Tibial nerve (tissue), 4 donors: ENCODE measurements around the gene SLC2A9. TPM values are rescaled to one million over a fixed set of nuclear protein-coding genes. Genes with fewer than 3 reads are reported as not detected.

Experiments used
- DNase-seq, 2 donors: peaks; one replicate each; pipeline ENCODE4 v3.0.0-alpha.2; 2019; ENCODE audit warnings: low spot score in 2 of 2
- H3K27ac ChIP-seq, 4 donors: fragments of 200-600 bp; sonication (generic) in 3 of 4; one replicate each; pipeline ENCODE4 v1.5.1; 2017 to 2019; ENCODE audit warnings: mild to moderate bottlenecking in 1 of 4
- H3K27me3 ChIP-seq, 2 donors: fragments of 200-600 bp; sonication (generic) in 1 of 2; one replicate each; pipeline versions ENCODE4 v1.5.1 to v1.6.0; 2017 to 2019
- H3K36me3 ChIP-seq, 3 donors: fragments of 200-600 bp; sonication (generic); one replicate each; pipeline ENCODE4 v1.5.1; 2018 to 2019
- H3K4me1 ChIP-seq, 4 donors: fragments of 200-600 bp; sonication (generic) in 3 of 4; one replicate each; pipeline ENCODE4 v1.5.1; 2017 to 2019
- H3K4me3 ChIP-seq, 4 donors: fragments of 200-600 bp; sonication (generic) in 3 of 4; one replicate each; pipeline ENCODE4 v1.5.1; 2017 to 2019; ENCODE audit warnings: mild to moderate bottlenecking in 1 of 4, moderate library complexity in 1 of 4
- H3K9me3 ChIP-seq, 4 donors: fragments of 200-600 bp; sonication (generic) in 3 of 4; one replicate each; pipeline ENCODE4 v1.5.1; 2017 to 2019
- CTCF ChIP-seq, 5 experiments: fragments of 200-600 bp in 3 of 5; fragments of 450-650 bp in 2 of 5; sonication (generic) in 3 of 5; IDR thresholded peaks; one replicate each; pipeline ENCODE4 v1.5.1; 2016 to 2019; ENCODE audit warnings: antibody characterized with exemption in 5 of 5, mild to moderate bottlenecking in 3 of 5, moderate library complexity in 2 of 5
- EP300 ChIP-seq, 2 donors: sonication (generic); formaldehyde crosslinking; IDR thresholded peaks; one replicate each; pipeline ENCODE4 v1.6.1; 2017; ENCODE audit warnings: antibody characterized with exemption in 2 of 2, mild to moderate bottlenecking in 1 of 2
- POLR2A ChIP-seq, 2 donors: fragments of 450-650 bp; IDR thresholded peaks; one replicate each; pipeline ENCODE4 v1.6.1; 2017; ENCODE audit warnings: antibody characterized with exemption in 2 of 2, mild to moderate bottlenecking in 2 of 2, moderate library complexity in 2 of 2
- WGBS, 2 donors: methylation state at CpG; one replicate each; pipeline ENCODE4 v1.1.5; 2018; 5-methylcytosine and 5-hydroxymethylcytosine counted together
- total RNA-seq, 4 donors: library from RNA; depleted of rRNA; stranded (reverse); fragments of >200 nt; gene quantifications; one replicate each; pipeline ENCODE4 v1.1.0, GENCODE V29; 2016

Gene SLC2A9
- total RNA-seq, 4 donors from 2014 or later, result 2.7 to 10.7 (median 6.0) TPM

DNA sequence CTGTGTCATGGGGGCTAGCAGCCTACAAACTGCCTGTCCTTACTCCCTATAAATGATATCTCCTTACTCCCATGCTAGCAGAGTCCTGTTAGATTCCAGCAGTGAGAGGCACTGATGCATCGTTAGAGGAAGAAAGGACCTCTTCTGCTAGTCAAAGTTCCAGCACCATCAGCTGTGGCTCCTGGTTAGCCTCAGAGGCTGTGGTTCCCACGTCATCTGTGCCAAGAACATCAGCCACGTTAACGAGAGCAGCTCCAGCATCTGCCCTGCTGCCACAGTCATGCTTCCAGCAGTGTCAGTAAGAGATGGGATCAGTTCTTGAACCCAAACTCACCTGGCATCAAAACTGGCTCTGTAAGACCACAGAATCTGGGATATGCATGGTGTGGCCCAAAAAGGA lies 88.5 kb downstream of the SLC2A9 start:
- 70 to 79% methylated on average over 4 of the region's 4 CpGs for WGBS, 2 donors
- no peak for DNase-seq
- H3K27me3 ChIP-seq, result no peaks in the 10 kb centered on the region
- H3K27ac ChIP-seq, result no peak overlapping the region
- H3K36me3 ChIP-seq, result no peaks in the 10 kb centered on the region
- no peak overlapping the region for H3K4me3 ChIP-seq
- H3K4me1 ChIP-seq, result no peaks in the 10 kb centered on the region
- TF ChIP-seq CTCF (IDR thresholded peaks at IDR 0.05), result no peak
- no peak for TF ChIP-seq POLR2A (IDR thresholded peaks at IDR 0.05)
- TF ChIP-seq EP300 (IDR thresholded peaks at IDR 0.05), result no peak
- H3K9me3 ChIP-seq, result no peaks in the 10 kb centered on the region

DNA sequence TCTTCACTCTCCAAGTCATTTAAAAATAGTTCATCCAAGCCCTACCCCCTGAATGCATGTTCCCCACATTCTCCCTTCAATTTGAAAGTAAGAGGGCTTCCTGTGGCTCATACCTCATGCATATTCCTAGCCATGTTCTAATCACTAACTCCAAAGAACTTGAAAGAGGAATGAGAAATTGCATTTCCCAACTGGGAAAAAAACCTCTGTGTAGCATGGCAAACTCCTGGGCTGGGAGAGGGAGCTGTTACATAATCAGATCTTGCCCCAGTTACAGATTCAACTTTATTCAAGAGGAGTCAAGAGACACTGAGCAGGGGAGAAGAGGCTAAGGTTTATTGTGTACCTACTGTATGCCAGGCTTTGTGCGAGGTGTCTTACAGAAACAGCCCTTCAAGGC lies 90.2 kb downstream of the SLC2A9 start:
- DNase-seq, result no peak
- Histone ChIP-seq H3K27me3 (no peaks in the 10 kb centered on the region), H3K27ac (no peak overlapping the region), H3K9me3 (no peaks in the 10 kb centered on the region), H3K4me1 (no peaks in the 10 kb centered on the region), H3K4me3 (no peak overlapping the region), H3K36me3 (no peaks in the 10 kb centered on the region)
- no peak for TF ChIP-seq POLR2A (IDR thresholded peaks at IDR 0.05)
- no peak for TF ChIP-seq EP300 (IDR thresholded peaks at IDR 0.05)
- no peak for TF ChIP-seq CTCF (IDR thresholded peaks at IDR 0.05)
- 89 to 100% methylated on average over 1 of the region's 1 CpG for WGBS, 2 donors

DNA sequence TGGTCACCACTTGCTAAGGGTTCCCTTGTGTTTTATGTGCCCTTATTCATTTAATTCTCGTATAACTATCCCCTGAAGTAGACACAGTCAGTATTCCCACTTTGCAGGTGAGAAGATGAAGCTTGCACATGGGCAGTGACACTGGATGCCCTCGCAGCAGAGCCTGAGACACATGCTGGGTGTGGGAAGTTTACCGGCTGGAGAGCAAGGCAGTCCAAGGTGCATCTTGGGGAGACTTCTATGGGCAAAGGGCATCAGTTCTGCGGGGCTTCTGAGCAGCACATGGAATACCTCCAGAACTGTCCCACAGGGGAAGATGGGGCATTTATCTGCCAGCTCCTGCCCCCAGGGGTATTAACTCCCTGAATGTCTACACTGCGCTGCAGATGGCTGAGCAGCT lies 92.2 kb downstream of the SLC2A9 start:
- DNase-seq, result no peak
- no peaks in the 10 kb centered on the region for H3K27me3 ChIP-seq
- no peak overlapping the region for H3K27ac ChIP-seq
- TF ChIP-seq EP300 (IDR thresholded peaks at IDR 0.05), result no peak
- TF ChIP-seq POLR2A (IDR thresholded peaks at IDR 0.05), result no peak
- TF ChIP-seq CTCF (IDR thresholded peaks at IDR 0.05), result no peak
- no peaks in the 10 kb centered on the region for H3K4me1 ChIP-seq
- H3K9me3 ChIP-seq, result no peaks in the 10 kb centered on the region
- WGBS, 2 donors, result 84 to 93% methylated on average over 3 to 5 of the region's 5 CpGs
- no peaks in the 10 kb centered on the region for H3K36me3 ChIP-seq
- H3K4me3 ChIP-seq, result no peak overlapping the region

- Histone ChIP-seq H3K36me3 (no peaks in the 10 kb centered on the region), H3K9me3 (no peaks in the 10 kb centered on the region), H3K27ac (no peak overlapping the region), H3K4me1 (no peaks in the 10 kb centered on the region), H3K27me3 (no peaks in the 10 kb centered on the region), H3K4me3 (no peak overlapping the region)
- WGBS, 2 donors, result 73 to 76% methylated on average over 10 of the region's 10 CpGs
- DNase-seq, result no peak
- TF ChIP-seq POLR2A (IDR thresholded peaks at IDR 0.05), result no peak
- no peak for TF ChIP-seq EP300 (IDR thresholded peaks at IDR 0.05)
- TF ChIP-seq CTCF (IDR thresholded peaks at IDR 0.05), result no peak
These were observed 93.8 kb downstream of the SLC2A9 start for GRCh38 chr4:9927341-9928007.

- DNase-seq, result no peak
- H3K9me3 ChIP-seq, result no peaks in the 10 kb centered on the region
- H3K4me3 ChIP-seq, result no peak overlapping the region
- no peak overlapping the region for H3K27ac ChIP-seq
- TF ChIP-seq POLR2A (IDR thresholded peaks at IDR 0.05) (no peak), CTCF (IDR thresholded peaks at IDR 0.05) (no peak), EP300 (IDR thresholded peaks at IDR 0.05) (no peak)
- WGBS, 2 donors, result 78 to 84% methylated on average over 3 of the region's 3 CpGs
- no peaks in the 10 kb centered on the region for H3K4me1 ChIP-seq
- H3K27me3 ChIP-seq, result no peaks in the 10 kb centered on the region
- no peaks in the 10 kb centered on the region for H3K36me3 ChIP-seq
These were observed 94.7 kb downstream of the SLC2A9 start for GRCh38 chr4:9926586-9926985.
